Stimulated activated CD4-positive, alpha-beta T cell treated with anti-CD3 and anti-CD28 coated beads, Interleukin-2, amount 100 ng/mL, for 24 hours (primary cell): ENCODE results near the gene NKX3-2.

Experiments
- DNase-seq, 2 donors: peaks; one replicate each; pipeline ENCODE4 v3.0.0-alpha.2; 2020

Gene NKX3-2

GRCh38 chr4:13496605-13497004 lies 47.7 kb downstream of the NKX3-2 start:
- DNase-seq, result no peak

- no peak for DNase-seq
These were observed 48.6 kb downstream of the NKX3-2 start for GRCh38 chr4:13495753-13496152.

GRCh38 chr4:13493793-13494192 lies 50.5 kb downstream of the NKX3-2 start:
- no peak for DNase-seq

- DNase-seq, result no peak
These were observed 51.6 kb downstream of the NKX3-2 start for GRCh38 chr4:13492747-13493146.
